ENCODE results near the gene ART4. TPM values are rescaled to one million over a fixed set of nuclear protein-coding genes. Genes with fewer than 3 reads are reported as not detected.

Gene ART4
- total and polyA plus RNA-seq, 4 donors = 5.6 to 50.8 (median 11.1) TPM

DNA sequence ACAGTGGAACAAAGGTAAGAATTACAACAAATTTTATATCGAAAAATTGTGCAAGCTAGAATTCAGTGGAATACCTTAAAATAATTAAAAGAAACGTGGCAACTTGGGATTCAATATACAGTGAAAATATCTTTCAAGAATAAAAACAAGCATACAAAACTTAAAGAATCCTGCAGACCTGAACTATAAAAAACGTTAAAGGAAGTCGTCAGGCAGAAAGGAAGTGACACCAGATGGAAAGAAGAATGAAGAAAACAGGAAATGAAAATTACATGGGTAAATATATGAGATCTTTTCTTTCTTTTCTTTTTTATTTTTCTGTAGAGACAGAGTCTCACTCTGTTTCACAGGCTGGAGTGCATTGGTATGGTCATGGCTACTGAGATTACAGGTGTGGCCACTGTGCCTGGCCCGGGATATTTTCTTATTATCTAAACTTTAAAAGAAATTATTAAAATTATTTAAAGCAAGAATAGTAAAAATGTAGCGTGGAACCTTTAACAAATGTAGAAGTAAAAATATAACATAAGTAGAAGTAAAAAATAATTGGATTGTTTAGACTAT is 37.6 kb upstream of the ART4 start:
- DNase-seq = no peak
- Histone ChIP-seq H3K4me3 (ENCODE audit: low read length in 2 of 2) (no peak overlapping the region), H3K27ac (ENCODE audit: low read depth in 1 of 2, low read length in 2 of 2) (no peak overlapping the region), H3K27me3 (ENCODE audit: control insufficient read depth in 1 of 2, insufficient read depth in 2 of 2, low read length in 1 of 2) (no peaks in the 10 kb centered on the region), H3K4me1 (ENCODE audit: control insufficient read depth in 1 of 2, insufficient read depth in 2 of 2, low read length in 2 of 2) (peaks cover 0 to 2% of the 10 kb centered on the region in 2 donors), H3K9me3 (ENCODE audit: control insufficient read depth, low read length) (no peaks in the 10 kb centered on the region), H3K36me3 (ENCODE audit: control insufficient read depth in 1 of 2, insufficient read depth in 2 of 2, low read length in 1 of 2) (peaks cover 0 to 4% of the 10 kb centered on the region in 2 donors)
- intact Hi-C loops (cut with DNase I) = loop anchor here (5.0 kb wide), 1 partner anchor 34 kb away; no protein-coding TSS in a partner anchor
- no peak for ATAC-seq (ENCODE audit: low FRiP score)
- 58 to 62% methylated on average over 6 of the region's 6 CpGs for WGBS, 2 donors

DNA sequence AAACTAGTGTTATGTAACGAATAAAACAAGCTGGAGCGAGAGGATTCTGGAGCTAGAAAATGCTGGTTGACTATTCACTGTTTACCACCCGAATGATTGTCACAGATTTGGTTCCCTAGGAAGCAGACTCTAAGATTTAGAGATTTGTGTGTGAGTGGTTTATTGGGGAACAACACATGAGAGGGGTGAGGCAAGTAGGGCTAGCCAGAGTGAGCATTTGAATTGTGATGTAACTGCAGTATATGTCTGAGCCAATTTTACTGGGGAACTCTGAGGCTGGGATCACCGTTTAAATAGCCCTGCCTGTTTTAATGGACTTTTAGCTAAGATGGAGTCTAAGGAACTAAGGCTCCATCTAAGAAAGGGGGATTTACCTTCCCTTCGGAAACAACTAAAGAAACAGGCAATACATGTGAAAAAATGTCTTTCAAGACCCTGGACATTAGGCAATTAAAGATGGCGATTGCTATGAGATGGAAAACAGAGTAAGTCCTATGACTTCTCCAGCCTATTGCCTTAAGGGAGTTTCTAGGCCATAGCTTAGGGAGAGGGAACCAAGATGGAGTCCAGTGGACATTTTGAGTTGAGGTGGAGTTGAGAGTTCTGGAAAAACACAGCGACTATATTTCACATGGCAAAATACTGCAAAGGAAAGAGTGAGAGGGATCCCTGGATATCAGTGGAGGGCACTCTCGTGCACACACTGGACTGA is 36.1 kb upstream of the ART4 start:
- peak overlapping the region in 1 of 2 donors; percentile 29 for H3K27ac ChIP-seq (ENCODE audit: low read depth in 1 of 2, low read length in 2 of 2)
- no peaks in the 10 kb centered on the region for H3K27me3 ChIP-seq (ENCODE audit: control insufficient read depth in 1 of 2, insufficient read depth in 2 of 2, low read length in 1 of 2)
- DNase-seq = no peak
- peak; percentile 62 for ATAC-seq (ENCODE audit: low FRiP score)
- H3K9me3 ChIP-seq (ENCODE audit: control insufficient read depth, low read length) = no peaks in the 10 kb centered on the region
- H3K4me3 ChIP-seq (ENCODE audit: low read length in 2 of 2) = no peak overlapping the region
- peaks cover 0 to 2% of the 10 kb centered on the region in 2 donors for H3K4me1 ChIP-seq (ENCODE audit: control insufficient read depth in 1 of 2, insufficient read depth in 2 of 2, low read length in 2 of 2)
- peaks cover 0 to 4% of the 10 kb centered on the region in 2 donors for H3K36me3 ChIP-seq (ENCODE audit: control insufficient read depth in 1 of 2, insufficient read depth in 2 of 2, low read length in 1 of 2)
- 76 to 85% methylated on average over 8 of the region's 8 CpGs for WGBS, 2 donors
- intact Hi-C loops (cut with DNase I) = no loop called here

DNA sequence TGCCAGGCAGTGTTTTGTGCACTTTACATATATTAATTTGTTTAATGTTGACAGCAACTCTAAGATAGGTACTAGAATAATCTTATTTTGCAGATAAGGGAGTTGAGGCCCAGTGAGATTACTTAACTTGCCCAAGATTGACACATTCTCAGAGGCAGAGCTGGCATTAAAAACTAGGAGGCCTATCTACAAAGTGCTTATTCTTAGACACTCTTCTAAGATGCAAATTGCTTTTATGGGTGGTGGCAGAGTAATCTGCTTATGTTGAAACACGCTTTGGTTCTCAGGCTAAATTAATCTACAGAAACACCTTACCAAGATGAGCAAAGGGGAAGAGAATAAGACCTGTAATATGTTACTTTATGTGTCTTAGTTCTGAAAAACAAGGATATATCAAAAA is 35.2 kb upstream of the ART4 start:
- Histone ChIP-seq H3K9me3 (ENCODE audit: control insufficient read depth, low read length) (no peaks in the 10 kb centered on the region), H3K4me3 (ENCODE audit: low read length in 2 of 2) (no peak overlapping the region), H3K4me1 (ENCODE audit: control insufficient read depth in 1 of 2, insufficient read depth in 2 of 2, low read length in 2 of 2) (peaks cover 0 to 2% of the 10 kb centered on the region in 2 donors), H3K27ac (ENCODE audit: low read depth in 1 of 2, low read length in 2 of 2) (no peak overlapping the region), H3K36me3 (ENCODE audit: control insufficient read depth in 1 of 2, insufficient read depth in 2 of 2, low read length in 1 of 2) (peaks cover 0 to 4% of the 10 kb centered on the region in 2 donors), H3K27me3 (ENCODE audit: control insufficient read depth in 1 of 2, insufficient read depth in 2 of 2, low read length in 1 of 2) (no peaks in the 10 kb centered on the region)
- 88 to 90% methylated on average over 1 of the region's 1 CpG for WGBS, 2 donors
- DNase-seq (no peak), ATAC-seq (ENCODE audit: low FRiP score) (no peak)
- intact Hi-C loops (cut with DNase I) = no loop called here

DNA sequence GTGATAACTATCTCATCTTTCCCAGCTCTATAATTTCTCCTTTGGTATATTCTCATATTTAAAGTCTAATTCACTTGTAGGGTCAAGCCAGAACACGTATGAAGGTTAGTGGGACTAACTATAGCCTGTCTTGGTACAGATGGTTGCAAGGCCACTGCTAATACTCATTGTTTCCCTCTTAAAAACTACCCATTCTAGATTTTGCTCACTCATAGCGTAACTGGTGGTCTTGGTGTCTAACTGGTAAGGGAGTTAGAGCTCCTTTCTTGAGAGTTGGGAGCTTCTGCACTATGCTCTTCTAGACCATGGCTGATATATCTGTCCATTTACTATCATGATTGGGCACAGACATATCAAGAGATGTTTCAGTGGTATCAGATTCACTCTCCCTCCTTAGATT is 33.5 kb upstream of the ART4 start:
- intact Hi-C loops (cut with DNase I) = no loop called here
- H3K27ac ChIP-seq (ENCODE audit: low read depth in 1 of 2, low read length in 2 of 2) = no peak overlapping the region
- H3K27me3 ChIP-seq (ENCODE audit: control insufficient read depth in 1 of 2, insufficient read depth in 2 of 2, low read length in 1 of 2) = no peaks in the 10 kb centered on the region
- no peak for DNase-seq
- no peak for ATAC-seq (ENCODE audit: low FRiP score)
- no peaks in the 10 kb centered on the region for H3K4me1 ChIP-seq (ENCODE audit: control insufficient read depth in 1 of 2, insufficient read depth in 2 of 2, low read length in 2 of 2)
- H3K36me3 ChIP-seq (ENCODE audit: control insufficient read depth in 1 of 2, insufficient read depth in 2 of 2, low read length in 1 of 2) = no peaks in the 10 kb centered on the region
- H3K9me3 ChIP-seq (ENCODE audit: control insufficient read depth, low read length) = no peaks in the 10 kb centered on the region
- 47 to 92% methylated on average over 2 of the region's 2 CpGs for WGBS, 2 donors
- H3K4me3 ChIP-seq (ENCODE audit: low read length in 2 of 2) = no peak overlapping the region

DNA sequence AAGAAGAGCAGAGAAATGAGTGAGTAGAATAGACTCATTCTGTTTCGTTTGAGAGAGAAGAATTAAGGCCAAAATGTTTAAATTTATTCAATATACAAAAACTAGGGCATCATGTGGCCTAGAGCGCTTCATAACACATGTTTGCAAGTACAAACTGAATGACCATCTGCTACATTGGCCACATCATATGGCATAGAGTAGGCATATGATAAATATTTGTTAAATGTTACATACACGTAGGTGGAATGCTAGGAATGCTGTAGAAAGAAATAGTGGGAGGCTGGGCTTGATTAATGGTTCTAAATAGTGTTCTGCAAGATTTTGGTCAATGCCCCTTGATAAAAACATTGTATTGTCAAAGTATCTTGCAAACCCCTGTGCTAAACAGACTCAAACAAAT is 31.6 kb upstream of the ART4 start:
- Histone ChIP-seq H3K4me3 (ENCODE audit: low read length in 2 of 2) (no peak overlapping the region), H3K4me1 (ENCODE audit: control insufficient read depth in 1 of 2, insufficient read depth in 2 of 2, low read length in 2 of 2) (no peaks in the 10 kb centered on the region), H3K27me3 (ENCODE audit: control insufficient read depth in 1 of 2, insufficient read depth in 2 of 2, low read length in 1 of 2) (no peaks in the 10 kb centered on the region), H3K9me3 (ENCODE audit: control insufficient read depth, low read length) (no peaks in the 10 kb centered on the region), H3K27ac (ENCODE audit: low read depth in 1 of 2, low read length in 2 of 2) (no peak overlapping the region), H3K36me3 (ENCODE audit: control insufficient read depth in 1 of 2, insufficient read depth in 2 of 2, low read length in 1 of 2) (no peaks in the 10 kb centered on the region)
- WGBS, 2 donors = 57 to 59% methylated on average over 3 of the region's 3 CpGs
- intact Hi-C loops (cut with DNase I) = no loop called here
- DNase-seq (no peak), ATAC-seq (ENCODE audit: low FRiP score) (no peak)

DNA sequence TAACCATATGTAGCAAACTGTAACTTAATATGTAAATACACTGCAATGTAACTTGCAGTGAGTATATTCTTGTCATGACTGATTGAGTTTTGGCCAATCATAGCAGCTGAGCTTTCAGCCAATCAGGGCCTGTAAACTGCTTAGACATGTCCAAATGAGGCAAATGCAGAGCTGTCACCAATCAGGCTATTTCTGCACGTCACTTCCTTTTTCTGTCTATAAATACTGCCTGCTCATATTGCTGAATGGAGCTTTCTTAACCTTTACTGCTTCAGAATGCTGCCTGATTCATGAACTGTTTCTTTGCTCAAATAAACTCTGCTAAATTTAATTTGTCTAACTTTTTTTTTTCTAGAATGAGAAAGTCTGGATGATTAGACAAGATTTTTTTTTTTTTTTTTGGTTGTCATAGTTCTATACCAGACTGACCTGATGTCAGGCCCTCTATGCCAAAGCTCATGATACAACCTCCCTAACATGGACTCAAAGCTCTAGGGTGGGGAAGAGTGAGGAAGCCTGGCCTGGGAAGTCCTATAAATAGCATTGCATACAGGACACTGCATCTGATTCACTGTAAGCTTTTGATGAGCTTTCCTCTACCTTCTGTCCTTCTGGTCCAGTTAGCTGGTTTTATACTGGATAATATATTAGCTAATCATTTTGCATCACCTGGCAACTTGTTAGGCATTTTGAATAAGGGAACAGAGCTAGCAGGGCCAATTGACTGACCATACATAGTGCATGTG is 30.3 kb upstream of the ART4 start:
- no peak for ATAC-seq (ENCODE audit: low FRiP score)
- intact Hi-C loops (cut with DNase I) = no loop called here
- no peak overlapping the region for H3K27ac ChIP-seq (ENCODE audit: low read depth in 1 of 2, low read length in 2 of 2)
- 8 to 15% methylated on average over 1 of the region's 1 CpG for WGBS, 2 donors
- no peak overlapping the region for H3K4me3 ChIP-seq (ENCODE audit: low read length in 2 of 2)
- H3K4me1 ChIP-seq (ENCODE audit: control insufficient read depth in 1 of 2, insufficient read depth in 2 of 2, low read length in 2 of 2) = no peaks in the 10 kb centered on the region
- H3K9me3 ChIP-seq (ENCODE audit: control insufficient read depth, low read length) = no peaks in the 10 kb centered on the region
- DNase-seq = no peak
- no peaks in the 10 kb centered on the region for H3K36me3 ChIP-seq (ENCODE audit: control insufficient read depth in 1 of 2, insufficient read depth in 2 of 2, low read length in 1 of 2)
- H3K27me3 ChIP-seq (ENCODE audit: control insufficient read depth in 1 of 2, insufficient read depth in 2 of 2, low read length in 1 of 2) = no peaks in the 10 kb centered on the region

DNA sequence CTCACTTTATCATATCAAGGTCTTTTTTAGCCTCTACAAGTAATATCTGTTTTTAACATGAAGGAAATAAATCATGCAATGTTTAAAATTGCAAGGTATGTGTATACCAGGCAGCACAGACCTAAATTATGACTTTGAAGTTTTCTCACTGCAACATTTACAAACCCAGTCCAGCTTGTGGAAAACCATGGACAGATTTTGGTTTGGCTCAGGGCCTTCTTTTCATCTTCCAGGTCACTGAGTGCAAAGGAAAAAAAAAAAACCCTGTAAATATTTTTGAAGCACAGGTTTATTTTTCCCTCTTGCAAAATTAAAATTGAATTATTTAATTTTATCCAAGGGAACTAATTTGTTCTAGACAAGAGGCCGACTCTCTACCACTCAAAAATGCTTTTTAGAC is 28.6 kb upstream of the ART4 start:
- ATAC-seq (ENCODE audit: low FRiP score) (no peak), DNase-seq (no peak)
- Histone ChIP-seq H3K4me3 (ENCODE audit: low read length in 2 of 2) (no peak overlapping the region), H3K27me3 (ENCODE audit: control insufficient read depth in 1 of 2, insufficient read depth in 2 of 2, low read length in 1 of 2) (no peaks in the 10 kb centered on the region), H3K4me1 (ENCODE audit: control insufficient read depth in 1 of 2, insufficient read depth in 2 of 2, low read length in 2 of 2) (no peaks in the 10 kb centered on the region), H3K9me3 (ENCODE audit: control insufficient read depth, low read length) (no peaks in the 10 kb centered on the region), H3K36me3 (ENCODE audit: control insufficient read depth in 1 of 2, insufficient read depth in 2 of 2, low read length in 1 of 2) (no peaks in the 10 kb centered on the region), H3K27ac (ENCODE audit: low read depth in 1 of 2, low read length in 2 of 2) (no peak overlapping the region)
- WGBS, 2 donors = 97 to 100% methylated on average over 1 of the region's 1 CpG
- intact Hi-C loops (cut with DNase I) = no loop called here

DNA sequence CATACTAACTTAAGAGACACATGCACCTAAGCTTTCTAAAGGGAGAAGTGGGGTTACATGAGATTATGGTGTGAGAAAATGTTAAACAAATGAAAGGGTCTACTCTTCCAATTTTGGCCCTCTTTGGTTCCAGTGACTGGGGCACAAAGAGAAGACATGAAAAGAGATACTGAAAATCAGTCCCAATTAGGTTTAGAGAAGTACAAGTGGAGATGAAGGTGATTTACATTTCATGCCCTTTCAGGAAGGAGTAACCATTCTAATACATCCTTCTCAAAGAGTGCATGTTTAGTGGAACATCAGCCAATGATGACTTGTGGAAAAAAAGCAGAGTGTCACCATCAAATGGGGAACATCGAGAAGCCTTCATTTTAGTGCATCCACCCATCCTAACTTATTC is 27.9 kb upstream of the ART4 start:
- Histone ChIP-seq H3K9me3 (ENCODE audit: control insufficient read depth, low read length) (no peaks in the 10 kb centered on the region), H3K4me3 (ENCODE audit: low read length in 2 of 2) (no peak overlapping the region), H3K4me1 (ENCODE audit: control insufficient read depth in 1 of 2, insufficient read depth in 2 of 2, low read length in 2 of 2) (no peaks in the 10 kb centered on the region), H3K27me3 (ENCODE audit: control insufficient read depth in 1 of 2, insufficient read depth in 2 of 2, low read length in 1 of 2) (no peaks in the 10 kb centered on the region), H3K27ac (ENCODE audit: low read depth in 1 of 2, low read length in 2 of 2) (no peak overlapping the region), H3K36me3 (ENCODE audit: control insufficient read depth in 1 of 2, insufficient read depth in 2 of 2, low read length in 1 of 2) (no peaks in the 10 kb centered on the region)
- intact Hi-C loops (cut with DNase I) = no loop called here
- DNase-seq (no peak), ATAC-seq (ENCODE audit: low FRiP score) (no peak)
- 97 to 100% methylated on average over 1 of the region's 1 CpG for WGBS, 2 donors

Measured in aorta (tissue), 5 donors.